HEK293 (cell line): ENCODE results near the gene HDLBP.

Source experiments
- ZNF24 ChIP-seq: fragments of 450-650 bp; formaldehyde crosslinking; IDR thresholded peaks from 2 replicates; pipeline ENCODE4 v1.5.1; 2016; ENCODE audit warnings: missing biosample characterization, missing genetic modification characterization
- TF ChIP-seq, protein P1 (sequence below): fragments of 450-650 bp; formaldehyde crosslinking; IDR thresholded peaks from 2 replicates; pipeline ENCODE4 v1.5.1; 2016; ENCODE audit warnings: missing biosample characterization, missing genetic modification characterization

DNA sequence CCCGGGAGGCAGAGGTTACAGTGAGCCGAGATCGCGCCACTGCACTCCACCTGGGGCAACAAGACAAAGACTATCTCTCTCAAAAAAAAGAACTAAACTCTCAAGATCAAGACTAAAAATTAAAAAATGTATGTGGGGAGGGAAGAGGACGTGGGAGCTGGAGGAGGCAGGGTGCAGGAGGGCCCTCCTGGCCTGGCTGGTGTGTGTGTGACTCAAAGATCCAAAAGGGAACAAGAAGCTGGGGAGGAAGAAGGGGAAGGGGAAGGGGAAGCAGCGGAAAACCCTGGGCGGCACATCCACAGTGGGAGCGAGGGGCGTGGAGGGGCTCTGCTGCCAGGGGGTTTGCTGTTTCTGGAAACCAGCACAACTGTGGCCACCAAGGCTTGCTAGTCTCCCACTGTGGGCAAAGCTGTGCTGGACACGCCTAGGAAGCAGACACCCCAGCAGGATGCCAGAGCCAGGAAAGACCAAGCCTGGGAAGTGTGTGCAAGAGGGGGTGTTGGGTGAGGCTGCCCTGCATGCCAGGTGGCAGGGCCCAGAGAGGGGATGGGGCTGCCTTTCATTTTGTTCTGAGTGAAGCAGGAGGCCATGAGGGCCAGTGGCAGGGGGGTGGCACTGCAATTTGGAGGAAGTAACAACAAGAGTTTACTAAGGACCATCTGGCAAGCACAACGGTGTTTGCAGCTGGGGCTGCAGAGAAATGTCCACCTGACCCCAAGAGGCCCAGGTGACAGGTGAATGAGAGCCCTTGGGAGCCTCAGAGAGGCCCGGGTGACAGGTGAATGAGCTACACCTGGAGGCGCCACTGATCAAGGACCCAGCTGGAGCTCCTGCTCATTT, 82.5 kb downstream of the HDLBP start:
- TF ChIP-seq, protein P1, sequence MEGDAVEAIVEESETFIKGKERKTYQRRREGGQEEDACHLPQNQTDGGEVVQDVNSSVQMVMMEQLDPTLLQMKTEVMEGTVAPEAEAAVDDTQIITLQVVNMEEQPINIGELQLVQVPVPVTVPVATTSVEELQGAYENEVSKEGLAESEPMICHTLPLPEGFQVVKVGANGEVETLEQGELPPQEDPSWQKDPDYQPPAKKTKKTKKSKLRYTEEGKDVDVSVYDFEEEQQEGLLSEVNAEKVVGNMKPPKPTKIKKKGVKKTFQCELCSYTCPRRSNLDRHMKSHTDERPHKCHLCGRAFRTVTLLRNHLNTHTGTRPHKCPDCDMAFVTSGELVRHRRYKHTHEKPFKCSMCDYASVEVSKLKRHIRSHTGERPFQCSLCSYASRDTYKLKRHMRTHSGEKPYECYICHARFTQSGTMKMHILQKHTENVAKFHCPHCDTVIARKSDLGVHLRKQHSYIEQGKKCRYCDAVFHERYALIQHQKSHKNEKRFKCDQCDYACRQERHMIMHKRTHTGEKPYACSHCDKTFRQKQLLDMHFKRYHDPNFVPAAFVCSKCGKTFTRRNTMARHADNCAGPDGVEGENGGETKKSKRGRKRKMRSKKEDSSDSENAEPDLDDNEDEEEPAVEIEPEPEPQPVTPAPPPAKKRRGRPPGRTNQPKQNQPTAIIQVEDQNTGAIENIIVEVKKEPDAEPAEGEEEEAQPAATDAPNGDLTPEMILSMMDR = no peak
- TF ChIP-seq ZNF24 (tag by site-specific recombination) = no peak
